Chondrocyte (in vitro differentiated cells): ENCODE measurements around the gene LHFPL3. TPM values are rescaled to one million over a fixed set of nuclear protein-coding genes. Genes with fewer than 3 reads are reported as not detected.
"Not testable (repeated sequence)": the region's sequence is repeated elsewhere in the genome, so short reads cannot be mapped to it uniquely, and the experiment has no call there.

Source experiments
- DNase-seq: peaks from one replicate; pipeline ENCODE4 v3.0.0; 2021; ENCODE audit warnings: mixed read lengths, low spot score
- H3K27ac Mint-ChIP-seq: one replicate; pipeline ENCODE4 v1.8.0; 2021; ENCODE audit warnings: mild to moderate bottlenecking, moderate library complexity, mixed read lengths; ENCODE audit not compliant: unreplicated experiment
- H3K27me3 Mint-ChIP-seq: 2 replicates; pipeline ENCODE4 v1.8.0; 2021; ENCODE audit warnings: low read depth, mixed read lengths
- H3K36me3 Mint-ChIP-seq: 2 replicates; pipeline ENCODE4 v1.8.0; 2021; ENCODE audit warnings: low read depth, mixed read lengths
- H3K4me1 Mint-ChIP-seq: 2 replicates; pipeline ENCODE4 v1.8.0; 2021; ENCODE audit warnings: low read depth, mild to moderate bottlenecking, mixed read lengths
- H3K4me3 Mint-ChIP-seq: one replicate; pipeline ENCODE4 v1.8.0; 2021; ENCODE audit warnings: mild to moderate bottlenecking, moderate library complexity, mixed read lengths; ENCODE audit not compliant: unreplicated experiment
- H3K9me3 Mint-ChIP-seq: 2 replicates; pipeline ENCODE4 v1.8.0; 2021; ENCODE audit warnings: low read depth, mixed read lengths
- CTCF ChIP-seq: fragments of 200-600 bp; sonication (generic); IDR thresholded peaks from 2 replicates; pipeline ENCODE4 v1.5.0; 2021; ENCODE audit warnings: antibody characterized with exemption, mild to moderate bottlenecking, moderate library complexity
- long read RNA-seq: library from polyadenylated mRNA; stranded (forward); transcript quantifications from one replicate; pipeline ENCODE4 v2.0.0, GENCODE V29; 2021
- total RNA-seq: library from RNA; stranded (reverse); gene quantifications from 3 replicates; pipeline ENCODE4 v1.2.1, GENCODE V29; 2021

LHFPL3 gene
- total RNA-seq, result not detected in 3 replicates
- long read RNA-seq, partial matches to known transcripts, result 0 of 1 reads
- long read RNA-seq, other reads (novel, unspliced or antisense), result 1 of 1 reads

- H3K27ac Mint-ChIP-seq, result no peak within 1 kb of the TSS
- no peaks in the 10 kb centered on the region for H3K36me3 Mint-ChIP-seq
- H3K9me3 Mint-ChIP-seq, result no peaks in the 10 kb centered on the region
- no peak for DNase-seq
- peaks cover 57% of the 10 kb centered on the region for H3K27me3 Mint-ChIP-seq
- peak within 1 kb of the TSS; percentile 51 for H3K4me3 Mint-ChIP-seq
- TF ChIP-seq CTCF, result no peak
- H3K4me1 Mint-ChIP-seq, result peaks cover 11% of the 10 kb centered on the region
These were observed at the start of gene LHFPL3 for GRCh38 chr7:104328296-104328969. TSS of gene LHFPL3 (plus strand) at chr7:104328603.

GRCh38 chr7:104281685-104282084, 46.7 kb upstream of the LHFPL3 start:
- not testable (repeated sequence) for H3K27ac Mint-ChIP-seq, H3K4me1 Mint-ChIP-seq, DNase-seq, H3K27me3 Mint-ChIP-seq, H3K4me3 Mint-ChIP-seq, H3K9me3 Mint-ChIP-seq, H3K36me3 Mint-ChIP-seq

GRCh38 chr7:104286839-104287238, 41.6 kb upstream of the LHFPL3 start:
- H3K27ac Mint-ChIP-seq, result no peak overlapping the region
- no peaks in the 10 kb centered on the region for H3K36me3 Mint-ChIP-seq
- TF ChIP-seq CTCF, result no peak
- peaks cover under 1% of the 10 kb centered on the region for H3K27me3 Mint-ChIP-seq
- H3K4me3 Mint-ChIP-seq, result no peak overlapping the region
- no peaks in the 10 kb centered on the region for H3K4me1 Mint-ChIP-seq
- H3K9me3 Mint-ChIP-seq, result peaks cover 2% of the 10 kb centered on the region
- DNase-seq, result no peak

- Mint-ChIP-seq H3K27ac (no peak overlapping the region), H3K4me1 (no peaks in the 10 kb centered on the region), H3K27me3 (peaks cover 2% of the 10 kb centered on the region), H3K4me3 (no peak overlapping the region), H3K36me3 (no peaks in the 10 kb centered on the region), H3K9me3 (peaks cover 2% of the 10 kb centered on the region)
- DNase-seq, result no peak
- TF ChIP-seq CTCF, result no peak
These were observed 40.3 kb upstream of the LHFPL3 start for GRCh38 chr7:104288137-104288536.

GRCh38 chr7:104294291-104294690, 34.1 kb upstream of the LHFPL3 start:
- TF ChIP-seq CTCF, result no peak
- Mint-ChIP-seq H3K9me3 (peaks cover 5% of the 10 kb centered on the region), H3K36me3 (no peaks in the 10 kb centered on the region), H3K4me3 (no peak overlapping the region), H3K27me3 (peaks cover 6% of the 10 kb centered on the region), H3K27ac (no peak overlapping the region), H3K4me1 (no peaks in the 10 kb centered on the region)
- no peak for DNase-seq

GRCh38 chr7:104296266-104296665, 32.1 kb upstream of the LHFPL3 start:
- no peaks in the 10 kb centered on the region for H3K4me1 Mint-ChIP-seq
- no peak overlapping the region for H3K4me3 Mint-ChIP-seq
- no peak for TF ChIP-seq CTCF
- peaks cover 3% of the 10 kb centered on the region for H3K9me3 Mint-ChIP-seq
- DNase-seq, result no peak
- peaks cover 6% of the 10 kb centered on the region for H3K27me3 Mint-ChIP-seq
- H3K36me3 Mint-ChIP-seq, result no peaks in the 10 kb centered on the region
- H3K27ac Mint-ChIP-seq, result no peak overlapping the region
